HG02678 (cell line): ENCODE results near the gene PTTG1.
A peak's percentile ranks its signal among the peaks of the same experiment; 100 is the strongest.

ENCODE experiments used
- ATAC-seq: cut with Tn5 transposase; IDR thresholded peaks from one replicate; pipeline ENCODE4 v1.9.1; 2021; ENCODE audit warnings: mild to moderate bottlenecking, moderate library complexity; ENCODE audit not compliant: unreplicated experiment

The PTTG1 gene

DNA sequence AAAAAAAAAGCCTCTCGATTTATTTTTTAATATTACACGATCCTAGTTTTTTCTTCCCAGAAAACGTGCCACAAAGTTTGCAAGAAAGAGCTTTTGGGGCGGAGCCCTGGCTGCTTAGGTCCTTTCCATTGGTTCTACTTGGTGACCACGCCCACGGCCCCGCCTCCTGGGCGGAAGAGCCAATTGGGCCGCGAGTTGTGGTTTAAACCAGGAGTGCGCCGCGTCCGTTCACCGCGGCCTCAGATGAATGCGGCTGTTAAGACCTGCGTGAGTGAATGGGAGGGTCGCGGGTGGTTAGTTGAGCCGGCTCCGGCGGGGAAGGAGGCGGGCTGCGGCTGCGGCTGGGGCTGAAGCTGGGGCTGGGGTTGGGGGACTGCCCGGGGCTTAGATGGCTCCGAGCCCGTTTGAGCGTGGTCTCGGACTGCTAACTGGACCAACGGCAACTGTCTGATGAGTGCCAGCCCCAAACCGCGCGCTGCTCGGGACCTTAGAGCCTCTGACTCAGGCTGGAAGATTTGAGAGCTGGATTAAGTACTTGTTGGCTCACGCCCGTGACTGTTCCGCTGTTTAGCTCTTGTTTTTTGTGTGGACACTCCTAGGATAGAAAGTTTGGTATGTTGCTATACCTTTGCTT is at the start of gene PTTG1:
TSS of gene PTTG1 (plus strand) at position 231 of the 634 bp plus-strand sequence. CDS start 458 bp downstream, outside the sequence.
- ATAC-seq: peak; percentile 71

DNA sequence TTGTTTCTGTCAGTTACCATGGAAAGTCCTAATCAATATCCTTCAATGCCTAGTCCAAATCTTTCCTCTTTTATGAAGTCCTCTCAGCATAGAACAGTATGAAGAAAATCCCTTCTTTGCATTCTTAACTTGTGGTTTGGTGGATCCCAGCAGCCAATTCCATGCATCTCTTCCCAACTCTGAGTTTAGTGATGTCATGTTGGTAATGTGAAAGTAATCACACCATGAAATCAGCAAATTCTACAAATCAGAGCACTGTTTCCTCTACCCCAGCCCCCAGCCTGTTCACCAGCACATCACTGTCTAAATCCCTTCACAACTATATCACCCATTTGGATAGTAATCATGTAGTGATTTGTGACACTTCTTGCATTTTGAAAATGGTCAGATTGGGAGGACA is 46.5 kb upstream of the PTTG1 start:
- ATAC-seq: no peak

DNA sequence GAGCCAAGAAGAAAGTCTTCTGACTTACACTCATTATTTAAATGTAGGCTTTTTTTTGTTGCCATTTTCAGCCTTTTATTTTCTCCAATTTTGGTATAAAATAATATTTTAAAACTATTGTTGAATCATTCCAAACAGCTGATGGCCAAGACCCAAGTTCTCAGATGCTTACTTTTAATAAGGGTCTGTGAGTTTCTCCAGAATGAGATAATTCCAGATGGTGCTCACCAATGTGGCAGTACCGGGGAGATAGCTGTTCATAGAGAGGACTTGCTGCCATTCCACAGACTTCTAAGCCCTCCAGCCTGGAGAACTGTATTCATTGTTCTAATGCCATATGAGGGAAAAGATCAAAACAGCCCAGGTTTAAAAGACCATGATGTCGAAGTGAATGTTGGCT is 46.0 kb upstream of the PTTG1 start:
- no peak for ATAC-seq

DNA sequence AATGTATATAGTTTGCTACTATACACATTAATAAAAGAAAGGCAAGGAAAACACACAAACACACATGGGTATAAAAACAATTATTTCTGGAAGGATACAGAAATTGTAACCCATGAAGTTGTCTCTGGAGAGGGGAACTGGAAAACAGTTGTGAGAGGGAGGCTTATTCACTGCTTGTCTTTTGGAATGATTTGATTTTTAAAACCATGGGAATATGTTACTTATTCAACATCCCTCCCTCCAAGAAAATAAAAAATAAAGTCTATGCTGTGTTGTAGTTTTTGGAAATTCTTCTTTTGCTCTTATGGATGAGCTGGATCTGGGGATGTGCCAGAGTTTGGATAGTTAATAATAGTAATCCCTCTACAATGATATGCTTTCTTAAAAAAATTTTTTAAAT is 45.2 kb upstream of the PTTG1 start:
- ATAC-seq: no peak

DNA sequence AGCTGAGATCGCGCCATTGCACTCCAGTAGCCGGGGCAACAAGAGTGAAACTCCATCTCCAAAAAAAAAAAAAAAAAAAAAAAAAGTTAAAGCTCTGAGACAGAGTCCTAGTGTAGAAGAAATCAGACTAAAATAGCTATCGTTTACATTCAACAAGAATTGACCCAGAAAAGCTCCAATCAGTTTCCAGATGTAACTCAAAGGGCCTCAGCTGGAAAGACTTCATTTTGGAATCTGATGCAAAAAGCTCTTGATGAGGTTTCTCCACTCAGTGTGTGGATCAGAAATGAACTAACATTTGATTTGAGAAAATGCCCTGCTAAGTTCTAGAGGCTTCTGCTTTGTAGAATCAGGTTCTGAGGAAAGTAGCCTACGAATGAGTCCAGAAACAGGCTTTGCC is 44.0 kb upstream of the PTTG1 start:
- ATAC-seq: no peak

DNA sequence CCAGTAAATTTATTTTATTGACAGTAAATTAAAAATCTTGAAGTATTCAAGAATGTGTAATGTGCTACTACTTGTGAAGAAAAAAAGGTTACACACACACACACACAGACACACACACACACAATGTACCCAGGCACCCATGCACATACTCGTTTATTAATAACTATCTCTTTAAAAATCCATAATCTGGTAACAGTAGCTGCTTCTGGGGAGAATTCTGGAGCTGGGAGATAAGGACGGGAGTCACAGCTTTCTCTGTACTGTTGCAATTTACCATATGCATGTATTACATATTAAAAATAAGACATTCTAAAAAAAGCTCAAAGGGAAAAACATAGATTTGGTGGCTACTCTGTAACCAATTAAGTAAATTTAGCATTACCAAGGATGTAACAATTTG is 43.3 kb upstream of the PTTG1 start:
- ATAC-seq: no peak

DNA sequence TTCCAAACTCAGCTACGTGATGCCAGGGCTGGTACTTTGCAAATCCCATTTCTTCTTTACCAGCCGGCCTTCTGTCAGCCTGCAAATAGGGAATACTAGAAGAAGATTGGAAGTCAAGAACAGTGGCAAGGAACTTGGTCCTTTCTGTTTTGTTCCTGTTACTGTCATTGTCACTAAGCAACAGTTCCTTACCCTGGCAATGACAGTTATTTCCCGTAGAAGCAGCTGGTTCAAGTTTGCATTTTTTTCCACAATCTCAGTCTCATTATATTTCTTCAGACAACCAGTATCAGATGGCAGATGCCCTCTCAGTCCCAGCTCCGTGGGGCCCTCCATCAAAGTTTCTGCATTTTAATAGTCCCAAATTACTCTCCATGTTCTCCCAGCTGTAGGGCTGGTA is 42.1 kb upstream of the PTTG1 start:
- no peak for ATAC-seq

DNA sequence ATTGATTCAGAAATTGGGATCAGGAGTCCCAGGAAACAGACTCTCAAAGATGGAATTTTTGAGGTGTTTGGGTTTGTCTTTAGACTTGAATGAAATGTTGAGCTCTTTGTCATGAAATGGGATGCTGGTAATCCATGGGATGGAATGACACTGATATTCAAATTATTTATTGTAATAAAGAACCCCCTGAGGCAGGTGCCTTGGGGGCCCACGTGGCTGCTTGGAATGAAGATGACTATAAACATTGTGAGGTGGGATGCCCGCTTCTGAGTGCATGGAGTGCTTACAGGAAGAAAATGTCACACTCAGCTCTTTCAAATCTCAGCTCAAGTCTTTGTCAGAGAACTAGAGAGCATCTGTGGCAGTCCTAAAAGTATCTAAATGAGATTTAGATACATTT is 41.6 kb upstream of the PTTG1 start:
- ATAC-seq: no peak

DNA sequence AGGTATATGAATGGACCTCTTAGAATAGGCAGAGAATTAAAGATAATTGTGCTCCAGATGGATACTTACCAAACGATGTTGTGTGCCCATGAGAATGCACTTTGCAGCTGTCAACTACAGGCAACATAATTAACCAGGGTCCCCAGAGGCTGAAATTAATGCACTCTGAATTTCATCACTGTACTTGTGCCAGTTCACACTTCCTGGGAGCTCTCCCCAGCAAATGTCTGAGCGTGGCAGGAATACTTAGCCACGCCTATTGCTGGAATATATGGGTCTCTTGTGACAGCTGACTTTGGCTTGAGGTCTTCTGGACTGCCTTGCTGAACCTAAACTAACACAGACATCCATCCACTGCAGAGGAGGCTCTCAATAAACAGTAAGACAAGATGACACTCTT is 39.3 kb upstream of the PTTG1 start:
- no peak for ATAC-seq

DNA sequence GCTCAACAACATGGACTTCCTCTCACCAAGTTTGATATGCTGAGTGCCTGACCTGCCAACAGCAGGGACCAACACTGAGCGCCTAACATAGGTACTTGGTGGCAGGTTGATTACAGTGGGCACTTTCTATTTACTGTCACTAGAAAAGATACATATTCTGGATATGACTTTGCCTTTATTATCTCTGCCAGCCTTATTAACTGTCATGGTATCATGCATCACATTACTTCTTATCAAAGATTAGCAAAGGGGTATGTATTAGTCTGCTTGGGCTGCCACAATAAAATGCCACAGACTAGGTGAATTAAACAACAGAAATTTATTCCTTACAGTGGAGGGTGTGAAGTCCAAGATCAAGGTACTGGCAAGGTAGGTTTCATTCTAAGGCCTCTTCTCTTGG is 37.0 kb upstream of the PTTG1 start:
- ATAC-seq: no peak

DNA sequence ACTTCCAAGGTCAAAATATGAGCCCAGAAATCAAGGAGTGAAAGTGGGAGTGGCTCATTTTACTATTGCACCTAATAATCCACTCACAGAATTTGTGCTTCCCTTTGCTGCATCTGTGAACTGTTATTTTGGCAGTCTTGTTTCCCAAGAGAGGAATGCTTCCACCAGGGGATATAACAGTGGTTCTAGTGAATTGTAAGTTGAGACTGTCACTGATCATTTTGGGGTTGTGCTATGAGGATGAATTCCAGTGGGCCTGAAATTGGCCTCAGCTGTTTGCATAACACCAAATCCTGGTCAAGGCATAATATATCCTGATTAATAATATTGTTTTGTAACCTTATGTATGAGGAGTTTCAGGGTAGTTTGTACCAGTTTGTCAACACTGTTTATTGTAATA is 36.2 kb upstream of the PTTG1 start:
- no peak for ATAC-seq

DNA sequence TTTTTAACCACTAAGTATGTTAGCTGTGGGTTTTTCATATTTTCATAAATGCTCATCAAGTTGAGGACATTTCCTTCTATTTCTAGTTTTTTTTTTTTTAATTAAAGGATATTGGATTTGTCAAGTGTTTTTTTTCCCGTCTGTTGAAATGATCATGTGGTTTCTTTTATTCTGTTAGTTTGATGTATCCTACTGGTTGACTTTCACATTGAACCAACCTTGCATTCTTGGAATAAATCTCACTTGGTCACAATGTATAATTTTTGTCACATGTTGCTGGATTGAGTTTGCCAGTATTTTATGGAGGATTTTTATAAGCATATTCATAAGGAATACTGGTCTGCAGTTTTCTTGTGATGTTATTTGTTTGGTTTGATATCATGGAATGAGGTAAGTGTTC is 34.2 kb upstream of the PTTG1 start:
- ATAC-seq: no peak

DNA sequence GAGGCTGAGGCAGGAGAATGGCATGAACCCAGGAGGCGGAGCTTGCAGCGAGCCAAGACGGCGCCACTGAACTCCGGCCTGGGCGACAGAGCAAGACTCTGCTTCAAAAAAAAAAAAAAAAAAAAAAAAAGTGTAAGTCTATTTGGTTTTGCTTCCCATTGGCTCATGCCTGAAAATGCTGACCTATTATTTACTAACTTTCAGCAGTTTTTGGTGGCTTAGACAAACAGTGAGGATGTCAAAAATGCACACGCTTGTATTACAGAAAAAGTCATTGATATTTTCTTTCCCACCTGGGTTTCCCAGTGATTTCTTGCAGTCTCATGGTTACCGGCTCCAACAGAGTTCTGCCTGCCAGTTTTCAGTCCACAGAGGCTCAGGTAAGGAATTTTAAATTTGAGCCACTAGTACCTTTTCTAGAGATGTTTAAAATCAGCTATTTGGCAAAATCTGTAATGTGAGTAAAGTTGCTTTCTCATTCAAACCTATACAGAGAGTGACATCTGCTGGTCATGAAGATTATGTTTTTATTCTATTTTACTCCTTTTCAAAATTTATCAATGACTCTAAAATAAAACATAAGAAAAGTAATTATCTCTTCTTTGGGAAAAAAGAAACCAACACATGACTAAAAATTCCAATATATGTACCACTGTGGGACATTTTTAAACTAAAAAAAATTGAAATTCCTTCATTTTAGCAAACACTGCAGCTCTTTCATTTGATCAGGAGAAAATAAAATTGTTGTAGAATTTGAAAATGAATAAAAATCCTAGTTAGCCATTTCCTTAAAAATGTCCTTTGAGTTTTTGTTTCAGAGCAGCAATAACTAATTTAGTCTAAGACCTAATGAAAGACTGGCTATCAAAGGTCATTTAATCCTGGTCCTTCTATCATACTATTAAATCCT is 30.6 kb upstream of the PTTG1 start:
- no peak for ATAC-seq

DNA sequence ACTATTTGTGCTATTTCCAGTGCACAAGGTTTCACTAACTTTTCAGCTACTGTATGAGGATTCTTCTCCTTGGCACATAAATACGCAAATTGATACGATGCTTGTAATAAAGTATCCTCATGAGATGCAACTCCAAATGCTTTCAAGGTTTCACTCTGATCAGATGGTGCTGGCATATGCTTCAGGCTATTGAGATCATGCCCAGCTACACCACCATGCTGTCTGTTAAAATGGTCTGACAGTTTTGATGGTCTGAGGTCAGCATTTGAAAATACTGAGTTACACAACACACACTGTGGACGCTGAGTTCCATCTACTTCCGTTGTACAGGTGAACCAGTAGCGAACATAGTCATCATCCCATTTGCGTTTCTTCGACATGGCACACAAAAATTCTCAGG is 26.5 kb upstream of the PTTG1 start:
- ATAC-seq: no peak

DNA sequence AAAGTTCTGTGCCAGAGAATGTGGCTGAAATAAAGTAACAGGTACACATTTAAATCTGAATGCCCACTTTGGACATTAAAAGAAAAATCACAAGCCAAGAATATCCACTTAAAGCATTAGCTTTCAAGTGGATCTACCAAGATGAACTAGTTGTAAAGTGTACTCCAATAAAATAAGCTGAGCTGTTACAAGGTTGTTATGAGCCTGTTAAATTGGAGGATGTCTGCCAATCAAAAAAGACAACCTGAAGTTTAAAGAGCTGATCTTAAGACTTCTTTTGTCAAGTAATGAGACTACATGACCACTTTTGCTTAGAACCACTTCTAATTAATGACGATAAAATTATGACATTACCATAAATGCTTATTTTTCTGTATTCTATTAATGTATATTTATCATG is 24.2 kb upstream of the PTTG1 start:
- no peak for ATAC-seq

DNA sequence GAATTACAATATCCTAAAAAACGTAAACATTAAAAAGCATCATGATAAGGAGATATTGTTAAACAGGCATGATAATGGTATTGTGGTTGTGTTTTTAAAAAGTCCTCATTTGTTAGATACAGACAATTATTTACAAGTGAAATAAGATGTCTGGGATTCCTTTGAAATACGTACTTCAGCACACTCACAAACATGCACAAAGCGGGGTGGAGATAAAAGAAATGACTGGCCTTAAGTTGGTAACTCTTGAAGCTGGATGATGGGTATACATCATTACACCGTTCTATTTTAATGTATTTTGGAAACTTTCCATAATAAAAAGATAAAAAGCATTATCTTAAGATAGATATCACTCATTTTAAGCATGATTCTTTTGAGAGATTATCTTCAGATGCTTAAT is 22.8 kb upstream of the PTTG1 start:
- no peak for ATAC-seq

DNA sequence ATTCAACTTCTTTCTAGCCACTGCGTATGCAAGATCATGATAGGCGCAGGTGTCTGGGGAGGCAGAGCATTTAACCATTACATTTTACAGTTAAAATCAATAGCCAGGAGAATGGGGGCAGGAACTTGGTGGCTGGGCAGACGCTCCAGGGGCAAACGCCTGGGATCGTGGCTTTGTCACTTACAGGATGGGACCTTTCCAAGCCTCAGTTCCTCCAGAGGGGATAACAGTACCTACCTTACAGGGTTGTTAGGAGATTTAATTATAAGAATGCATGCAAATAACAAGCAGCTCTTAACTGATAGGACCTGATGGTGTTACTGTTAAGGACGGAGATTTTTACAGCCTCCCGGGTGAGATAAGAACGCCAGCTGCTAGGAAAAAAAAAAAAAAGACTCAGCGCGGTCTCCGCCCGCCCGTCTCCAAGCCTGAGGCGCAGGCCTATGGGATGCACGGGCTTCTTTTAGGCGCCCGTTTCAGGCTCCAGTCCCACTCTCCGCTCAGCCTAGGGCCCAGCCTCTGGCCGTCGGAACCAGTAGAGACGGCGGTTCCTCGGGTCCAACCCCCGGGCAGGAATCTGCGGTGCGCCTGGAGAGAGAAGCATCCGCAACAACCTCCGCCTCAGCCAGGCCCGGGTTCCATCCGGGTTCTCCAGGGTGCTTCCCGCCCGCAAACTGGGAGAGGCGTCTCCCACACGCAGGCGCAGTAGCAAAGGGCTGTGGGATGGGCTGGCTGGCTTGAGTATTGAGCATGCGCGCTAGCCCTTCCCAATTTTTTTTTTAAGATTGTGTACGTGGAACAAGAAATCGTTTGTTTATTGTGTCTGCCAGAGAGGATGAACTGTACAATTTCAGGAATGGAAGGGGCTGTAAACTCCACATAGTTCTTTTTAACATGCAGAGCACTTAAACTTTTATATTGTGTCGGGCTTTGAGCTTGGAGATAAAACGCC is 22.0 kb upstream of the PTTG1 start, which contains the start of gene FAM200C:
TSS of gene FAM200C (minus strand) at position 653 of the 952 bp plus-strand sequence. CDS start 4,564 bp downstream, outside the sequence.
- peak; percentile 81 for ATAC-seq

DNA sequence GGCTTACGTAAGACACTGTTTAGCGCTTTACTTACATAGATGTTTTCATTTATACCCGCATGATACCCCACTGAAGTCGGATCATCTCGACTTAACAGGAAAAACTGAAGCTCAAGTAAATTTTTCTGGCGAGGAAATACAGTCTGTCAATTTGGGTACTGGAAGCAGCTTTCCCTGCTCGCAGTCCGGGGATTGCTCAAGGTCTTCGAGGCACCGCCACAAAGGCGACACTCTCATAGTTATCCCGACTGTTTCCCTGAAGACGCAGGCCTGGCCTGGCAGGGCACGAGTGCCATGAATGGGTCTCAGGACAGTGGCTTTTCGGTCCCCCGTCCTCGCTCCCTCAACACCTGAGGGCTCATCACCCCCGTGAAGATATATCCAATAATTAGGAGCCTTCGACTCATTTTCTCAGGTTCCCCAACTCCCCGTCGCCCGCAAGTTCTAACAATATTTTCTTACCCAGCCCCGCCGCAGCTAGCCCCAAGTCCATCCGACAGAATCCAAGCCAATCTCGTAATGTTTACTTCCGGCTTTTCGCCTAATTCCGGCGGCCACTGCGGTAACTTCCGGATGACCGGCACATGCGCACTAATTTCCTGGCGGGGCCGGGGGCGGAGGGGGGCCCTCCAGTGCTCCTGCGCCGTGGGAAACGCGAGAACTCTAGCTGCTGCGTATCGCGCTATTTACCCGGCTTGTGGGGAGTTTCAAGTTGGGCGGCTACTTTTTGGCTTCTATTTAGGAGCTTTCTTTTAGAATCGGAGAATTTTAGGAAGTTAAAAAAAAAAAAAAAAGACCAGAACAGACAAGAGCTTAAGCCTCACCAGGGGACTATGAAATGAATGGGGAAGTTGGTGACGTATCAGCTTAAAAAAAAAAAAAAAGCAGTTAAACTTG is 2.8 kb upstream of the PTTG1 start, which contains the start of gene SLU7:
TSS of gene SLU7 (minus strand) at position 521 of the 897 bp plus-strand sequence. CDS start 3,787 bp downstream, outside the sequence.
- ATAC-seq: peak; percentile 62

DNA sequence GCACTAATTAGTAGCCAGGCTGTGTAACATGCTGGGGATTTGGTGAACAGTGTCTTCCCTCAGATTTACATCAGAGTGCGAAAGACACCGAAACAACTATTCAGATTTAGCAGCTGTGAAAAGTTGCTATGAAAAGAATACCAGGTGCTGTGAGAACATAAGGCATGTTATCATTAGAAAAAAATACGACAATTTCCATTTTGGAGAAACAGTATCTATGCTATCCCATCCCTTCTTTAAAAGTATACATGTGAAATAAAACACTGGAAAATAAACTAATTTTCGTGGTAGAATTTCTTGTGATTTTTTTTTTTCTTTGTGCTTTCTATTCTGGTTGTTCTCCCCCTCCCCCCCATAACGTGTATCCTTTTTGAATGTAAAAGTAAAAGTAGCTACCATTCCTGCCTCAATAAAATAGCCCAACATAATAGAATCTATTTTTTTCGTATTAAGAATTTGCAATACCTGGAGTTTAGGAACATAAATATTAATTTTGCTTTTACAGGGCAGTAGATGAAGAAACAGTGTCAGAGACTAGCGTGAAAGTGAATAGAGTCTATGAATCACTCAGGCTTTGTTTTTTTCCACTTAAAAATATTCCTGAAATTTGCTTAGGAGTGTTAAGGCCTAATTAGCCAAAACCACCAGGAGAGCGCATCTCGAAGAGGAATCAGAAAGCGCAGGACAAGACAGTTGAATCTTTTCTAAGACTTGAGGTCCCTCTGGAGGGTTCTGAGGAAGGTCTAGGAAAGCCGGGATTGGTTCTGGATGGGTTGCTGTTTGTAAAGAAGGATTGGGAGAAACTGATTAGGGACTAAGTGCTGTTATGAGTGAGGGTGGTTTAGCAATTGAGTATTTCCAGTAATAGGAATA is 2.0 kb upstream of the PTTG1 start:
- peak; percentile 38 for ATAC-seq
